Mesenchymal stem cell (in vitro differentiated cells and primary cell): Measurements from ENCODE around the gene RSPH1.

ENCODE experiments used
- DNase-seq: peaks from one replicate; pipeline ENCODE4 v3.0.0-alpha.2; 2013
- H2AFZ ChIP-seq: one replicate; pipeline ENCODE4 v1.6.1; 2013; ENCODE audit warnings: low read depth, mild to moderate bottlenecking, control low read depth, inconsistent platforms, low read length, moderate library complexity
- H2AK5ac ChIP-seq: 2 replicates; pipeline ENCODE4 v1.6.1; 2013; ENCODE audit warnings: low read length, moderate library complexity, mild to moderate bottlenecking, inconsistent platforms; ENCODE audit not compliant: severe bottlenecking
- H2BK120ac ChIP-seq: one replicate; pipeline ENCODE4 v1.6.1; 2013; ENCODE audit warnings: low read depth, mild to moderate bottlenecking, inconsistent platforms, low read length, moderate library complexity
- H2BK12ac ChIP-seq, 2 experiments: one replicate each; pipeline ENCODE4 v1.6.1; 2013; ENCODE audit warnings: inconsistent platforms in 2 of 2, low read length in 2 of 2, mild to moderate bottlenecking in 2 of 2, moderate library complexity in 2 of 2, control low read depth in 1 of 2
- H2BK15ac ChIP-seq: one replicate; pipeline ENCODE4 v1.6.1; 2013; ENCODE audit warnings: mild to moderate bottlenecking, low read depth, inconsistent platforms; ENCODE audit not compliant: poor library complexity, severe bottlenecking
- H2BK5ac ChIP-seq: 2 replicates; pipeline ENCODE4 v1.6.1; 2013; ENCODE audit warnings: low read depth, mild to moderate bottlenecking, low read length, control low read depth, inconsistent platforms; ENCODE audit not compliant: poor library complexity, severe bottlenecking
- H3K14ac ChIP-seq, 2 experiments: one replicate each; pipeline ENCODE4 v1.6.1; 2013; ENCODE audit warnings: inconsistent platforms in 2 of 2, low read length in 2 of 2, control low read depth in 1 of 2, mild to moderate bottlenecking in 1 of 2, moderate library complexity in 1 of 2
- H3K18ac ChIP-seq, 2 experiments: one replicate each; pipeline ENCODE4 v1.6.1; 2013; ENCODE audit warnings: inconsistent platforms in 2 of 2, low read length in 2 of 2, control low read depth in 1 of 2, low read depth in 1 of 2, mild to moderate bottlenecking in 1 of 2
- H3K23ac ChIP-seq, 2 experiments: one replicate each; pipeline ENCODE4 v1.6.1; 2013; ENCODE audit warnings: inconsistent platforms in 2 of 2, low read length in 2 of 2, mild to moderate bottlenecking in 2 of 2, moderate library complexity in 2 of 2, control low read depth in 1 of 2
- H3K27ac ChIP-seq: 2 replicates; pipeline ENCODE4 v1.5.1; 2013; ENCODE audit warnings: mild to moderate bottlenecking, moderate library complexity, low read length, control low read depth, inconsistent platforms; ENCODE audit not compliant: poor library complexity, severe bottlenecking
- H3K27me3 ChIP-seq, 2 experiments: 2 replicates each; pipeline versions ENCODE4 v1.6.1 to v1.7.0; 2013; ENCODE audit warnings: low read length in 2 of 2, mild to moderate bottlenecking in 2 of 2, moderate library complexity in 2 of 2, control low read depth in 1 of 2, inconsistent platforms in 1 of 2; ENCODE audit not compliant: control insufficient read depth in 1 of 2, insufficient read depth in 1 of 2
- H3K36me3 ChIP-seq, 2 experiments: 2 replicates each; pipeline versions ENCODE4 v1.6.1 to v1.7.0; 2013; ENCODE audit warnings: low read length in 2 of 2, control low read depth in 1 of 2, inconsistent platforms in 1 of 2, low read depth in 1 of 2, mild to moderate bottlenecking in 1 of 2; ENCODE audit not compliant: insufficient read depth in 2 of 2, control insufficient read depth in 1 of 2
- H3K4ac ChIP-seq, 2 experiments: one replicate each; pipeline ENCODE4 v1.6.1; 2013; ENCODE audit warnings: inconsistent platforms in 2 of 2, low read length in 2 of 2, mild to moderate bottlenecking in 2 of 2, moderate library complexity in 2 of 2, control low read depth in 1 of 2, low read depth in 1 of 2
- H3K4me1 ChIP-seq: 2 replicates; pipeline ENCODE4 v1.6.1; 2013; ENCODE audit warnings: low read depth, low read length, control low read depth; ENCODE audit not compliant: control insufficient read depth, insufficient read depth
- H3K4me2 ChIP-seq: 2 replicates; pipeline ENCODE4 v1.6.1; 2013; ENCODE audit warnings: low read length, mild to moderate bottlenecking, inconsistent platforms; ENCODE audit not compliant: poor library complexity, severe bottlenecking
- H3K4me3 ChIP-seq, 2 experiments: 2 replicates each; pipeline versions ENCODE4 v1.5.1 to v1.7.0; 2013; ENCODE audit warnings: low read length in 2 of 2, mild to moderate bottlenecking in 2 of 2, control low read depth in 1 of 2, low read depth in 1 of 2; ENCODE audit not compliant: insufficient read depth in 1 of 2
- H3K79me1 ChIP-seq: replicated peaks from 2 replicates; pipeline ENCODE4 v1.6.1; 2013; ENCODE audit warnings: mild to moderate bottlenecking, control low read depth, low read length, inconsistent platforms; ENCODE audit not compliant: poor library complexity, severe bottlenecking
- H3K9ac ChIP-seq: 2 replicates; pipeline ENCODE4 v1.7.0; 2013; ENCODE audit warnings: mild to moderate bottlenecking, low read length, moderate library complexity
- H3K9me3 ChIP-seq: 2 replicates; pipeline ENCODE4 v1.7.0; 2013; ENCODE audit warnings: mild to moderate bottlenecking, low read length; ENCODE audit not compliant: control insufficient read depth
- H4K8ac ChIP-seq: one replicate; pipeline ENCODE4 v1.6.1; 2013; ENCODE audit warnings: inconsistent platforms, mild to moderate bottlenecking, low read length, moderate library complexity
- H4K91ac ChIP-seq: one replicate; pipeline ENCODE4 v1.6.1; 2013; ENCODE audit warnings: mild to moderate bottlenecking, low read length, inconsistent platforms
- WGBS: methylation state at CpG from one replicate; pipeline ENCODE4 v1.1.7; 2013; ENCODE audit warnings: mixed read lengths; 5-methylcytosine and 5-hydroxymethylcytosine counted together

RSPH1 gene

DNA sequence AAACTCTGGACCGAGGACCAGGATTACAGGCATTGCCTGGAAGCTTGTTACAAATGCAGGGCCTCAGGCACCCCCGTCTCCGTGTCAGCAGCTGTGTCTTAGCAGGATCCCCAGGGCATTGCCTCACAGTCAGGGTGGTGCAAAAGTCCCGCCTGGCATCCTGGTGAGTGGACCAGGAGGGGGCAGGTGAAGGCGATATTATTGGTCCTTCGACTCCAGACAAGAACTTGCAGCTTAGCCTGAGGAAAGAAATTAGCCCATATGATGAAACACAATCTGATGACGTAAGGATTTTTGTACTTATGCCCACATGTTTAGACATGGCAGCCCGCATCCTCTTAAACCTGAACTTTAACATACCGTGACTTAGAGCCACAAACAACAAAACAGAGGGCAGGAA, 40.8 kb downstream of the RSPH1 start:
- Histone ChIP-seq H3K4me2 (no peak overlapping the region), H3K9me3 (no peaks in the 10 kb centered on the region), H3K14ac (no peak overlapping the region), H3K4me1 (peaks cover 35% of the 10 kb centered on the region), H2BK5ac (no peak overlapping the region), H2AFZ (no peak overlapping the region), H2BK120ac (no peak overlapping the region), H3K27ac (no peak overlapping the region), H3K36me3 (no peaks in the 10 kb centered on the region), H2BK15ac (no peak overlapping the region), H3K4me3 (no peak overlapping the region), H4K91ac (no peak overlapping the region), H3K4ac (no peak overlapping the region), H2AK5ac (peak overlapping the region; percentile 17), H3K18ac (no peak overlapping the region), H3K23ac (no peak overlapping the region), H3K27me3 (peaks cover 0 to 41% of the 10 kb centered on the region in 2 experiments), H4K8ac (no peak overlapping the region), H3K9ac (no peak overlapping the region), H2BK12ac (no peak overlapping the region), H3K79me1 (no peaks in the 10 kb centered on the region)
- no peak for DNase-seq
- 78% methylated on average over 9 of the region's 9 CpGs for WGBS

DNA sequence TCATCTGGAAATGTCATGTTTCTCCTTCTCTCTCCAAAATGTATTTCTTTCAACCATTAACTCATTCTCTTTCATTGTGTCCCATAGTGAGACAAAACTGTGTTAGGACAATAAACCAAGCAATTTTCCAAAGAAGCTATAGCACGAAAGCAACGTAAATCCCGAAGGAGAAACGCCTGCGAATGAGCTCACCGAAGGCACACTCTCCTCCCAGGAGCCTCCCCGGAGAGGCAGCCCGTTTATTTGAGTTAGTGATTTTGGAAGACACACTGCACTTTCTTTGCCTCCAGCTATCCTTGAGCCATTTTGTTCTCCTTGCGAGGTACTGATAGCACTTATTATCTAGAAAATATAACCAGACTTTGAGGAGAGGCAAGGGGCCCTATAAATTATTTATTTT, 41.2 kb downstream of the RSPH1 start:
- H3K18ac ChIP-seq = no peak overlapping the region
- no peak overlapping the region for H4K8ac ChIP-seq
- H3K9me3 ChIP-seq = no peaks in the 10 kb centered on the region
- no peak overlapping the region for H2BK5ac ChIP-seq
- no peak overlapping the region for H2BK12ac ChIP-seq
- H3K36me3 ChIP-seq = no peaks in the 10 kb centered on the region
- H2AFZ ChIP-seq = no peak overlapping the region
- no peak overlapping the region for H3K9ac ChIP-seq
- H3K4me1 ChIP-seq = peaks cover 37% of the 10 kb centered on the region
- no peak overlapping the region for H3K27ac ChIP-seq
- no peak overlapping the region for H3K23ac ChIP-seq
- WGBS = 77% methylated on average over 8 of the region's 9 CpGs
- H2BK120ac ChIP-seq = no peak overlapping the region
- no peak overlapping the region for H2BK15ac ChIP-seq
- no peak overlapping the region for H3K4me3 ChIP-seq
- no peak overlapping the region for H3K14ac ChIP-seq
- no peak overlapping the region for H2AK5ac ChIP-seq
- peaks cover 0 to 41% of the 10 kb centered on the region in 2 experiments for H3K27me3 ChIP-seq
- H4K91ac ChIP-seq = no peak overlapping the region
- H3K79me1 ChIP-seq = no peaks in the 10 kb centered on the region
- DNase-seq = no peak
- no peak overlapping the region for H3K4me2 ChIP-seq
- no peak overlapping the region for H3K4ac ChIP-seq

DNA sequence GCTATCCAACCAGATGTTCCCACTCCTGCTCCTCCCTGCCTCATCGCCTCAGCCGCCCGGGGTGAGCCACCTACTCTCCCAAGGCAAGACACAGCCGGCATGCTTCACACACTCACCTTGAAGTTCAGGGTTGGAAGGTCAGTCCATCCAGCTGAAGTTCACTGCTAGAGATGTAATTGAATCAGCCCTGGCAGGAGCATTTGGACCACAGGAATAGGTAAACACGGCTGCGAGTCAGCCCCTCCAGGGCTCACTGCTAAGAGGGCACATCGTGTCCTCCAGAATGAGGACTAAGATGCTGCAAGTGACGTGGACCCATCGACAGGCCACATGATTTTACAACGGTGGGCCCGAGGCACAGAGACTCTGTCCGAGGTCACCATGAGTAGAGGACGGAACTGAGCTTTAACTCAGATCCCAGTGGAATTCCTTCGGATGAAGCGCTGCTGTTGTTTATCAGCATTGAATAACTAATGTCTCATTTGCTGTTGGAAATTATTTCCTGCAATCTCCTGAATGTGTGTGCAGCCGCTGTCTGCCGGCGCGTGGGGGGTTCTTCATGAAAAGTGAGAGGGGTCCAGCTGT, 41.9 kb downstream of the RSPH1 start:
- DNase-seq = no peak
- H2BK12ac ChIP-seq = no peak overlapping the region
- H3K27me3 ChIP-seq = peaks cover 0 to 41% of the 10 kb centered on the region in 2 experiments
- H2BK5ac ChIP-seq = no peak overlapping the region
- no peak overlapping the region for H4K8ac ChIP-seq
- H3K36me3 ChIP-seq = no peaks in the 10 kb centered on the region
- H2AK5ac ChIP-seq = peak overlapping the region; percentile 21
- peaks cover 34% of the 10 kb centered on the region for H3K4me1 ChIP-seq
- H3K4ac ChIP-seq = no peak overlapping the region
- H3K9me3 ChIP-seq = no peaks in the 10 kb centered on the region
- H2AFZ ChIP-seq = no peak overlapping the region
- H2BK120ac ChIP-seq = no peak overlapping the region
- no peak overlapping the region for H3K4me3 ChIP-seq
- H3K79me1 ChIP-seq = no peaks in the 10 kb centered on the region
- 86% methylated on average over 19 of the region's 19 CpGs for WGBS
- H2BK15ac ChIP-seq = no peak overlapping the region
- no peak overlapping the region for H3K14ac ChIP-seq
- H3K18ac ChIP-seq = no peak overlapping the region
- H4K91ac ChIP-seq = no peak overlapping the region
- no peak overlapping the region for H3K23ac ChIP-seq
- H3K4me2 ChIP-seq = no peak overlapping the region
- no peak overlapping the region for H3K9ac ChIP-seq
- peak overlapping the region; percentile 25 for H3K27ac ChIP-seq

DNA sequence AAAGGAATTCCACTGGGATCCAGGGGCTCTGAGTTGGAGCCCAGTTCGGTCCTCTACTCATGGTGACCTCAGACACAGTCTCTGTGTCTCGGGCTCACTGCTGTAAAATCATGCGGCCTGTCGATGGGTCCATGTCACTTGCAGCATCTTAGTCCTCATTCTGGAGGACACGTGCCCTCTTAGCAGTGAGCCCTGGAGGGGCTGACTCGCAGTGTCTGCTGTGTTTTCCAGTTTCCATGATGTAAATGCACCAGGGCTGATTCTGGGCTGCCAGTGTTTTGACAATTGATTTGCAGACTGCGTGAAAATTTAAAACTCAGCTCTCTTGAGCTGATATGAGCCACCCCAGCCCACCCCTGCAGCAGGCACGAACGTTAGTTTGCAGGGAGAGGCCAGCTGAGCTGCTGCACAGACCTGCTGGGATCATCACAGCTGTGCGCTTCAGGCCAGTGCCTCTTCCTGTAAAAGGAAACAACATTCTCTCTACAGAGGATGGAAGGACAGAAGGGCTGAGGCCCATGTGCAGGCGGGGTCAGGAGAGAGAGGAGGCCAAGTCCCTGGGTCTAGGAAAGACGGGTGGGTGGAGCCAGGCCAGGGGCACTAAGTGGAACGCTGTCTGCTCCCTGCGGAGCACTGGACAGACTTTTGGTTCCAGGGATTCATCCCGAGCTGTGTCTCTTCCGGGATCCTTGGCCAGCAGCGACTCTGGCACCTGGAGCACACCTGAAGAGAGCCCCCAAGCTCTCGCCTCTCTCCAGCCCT, 42.6 kb downstream of the RSPH1 start:
- Histone ChIP-seq H2BK12ac (no peak overlapping the region), H3K18ac (no peak overlapping the region), H4K91ac (no peak overlapping the region), H3K9me3 (no peaks in the 10 kb centered on the region), H2AK5ac (peak overlapping the region; percentile 21), H2BK15ac (no peak overlapping the region), H2AFZ (no peak overlapping the region), H3K9ac (no peak overlapping the region), H3K4me1 (peaks cover 34% of the 10 kb centered on the region), H3K4me2 (no peak overlapping the region), H2BK5ac (no peak overlapping the region), H3K27me3 (peaks cover 0 to 44% of the 10 kb centered on the region in 2 experiments), H4K8ac (no peak overlapping the region), H3K4ac (no peak overlapping the region), H3K27ac (peak overlapping the region; percentile 25), H3K14ac (no peak overlapping the region), H3K36me3 (no peaks in the 10 kb centered on the region), H2BK120ac (no peak overlapping the region), H3K4me3 (no peak overlapping the region), H3K23ac (no peak overlapping the region), H3K79me1 (no peaks in the 10 kb centered on the region)
- 67% methylated on average over 17 of the region's 18 CpGs for WGBS
- DNase-seq = no peak
